SK-N-MC (cell line): ENCODE results near the gene XPO4.

ENCODE experiments used
- EZH2 ChIP-seq: fragments of 200-600 bp; sonication (generic); IDR thresholded peaks from one replicate; pipeline ENCODE4 v1.6.1; 2017; ENCODE audit warnings: antibody characterized with exemption
- POLR2AphosphoS5 ChIP-seq: IDR thresholded peaks from 2 replicates; pipeline ENCODE4 v1.6.1; 2012; ENCODE audit warnings: mild to moderate bottlenecking, low read depth, low read length, borderline replicate concordance

- TF ChIP-seq POLR2AphosphoS5 = no peak
- no peak for TF ChIP-seq EZH2
Observed at GRCh38 chr13:20819715-20820114, 82.8 kb downstream of the XPO4 start.
